ENCODE measurements around the gene LETM1. TPM values are rescaled to one million over a fixed set of nuclear protein-coding genes. Genes with fewer than 3 reads are reported as not detected.

LETM1 gene
- total RNA-seq, 1 donor from 2014 or later = 64.9 TPM

DNA sequence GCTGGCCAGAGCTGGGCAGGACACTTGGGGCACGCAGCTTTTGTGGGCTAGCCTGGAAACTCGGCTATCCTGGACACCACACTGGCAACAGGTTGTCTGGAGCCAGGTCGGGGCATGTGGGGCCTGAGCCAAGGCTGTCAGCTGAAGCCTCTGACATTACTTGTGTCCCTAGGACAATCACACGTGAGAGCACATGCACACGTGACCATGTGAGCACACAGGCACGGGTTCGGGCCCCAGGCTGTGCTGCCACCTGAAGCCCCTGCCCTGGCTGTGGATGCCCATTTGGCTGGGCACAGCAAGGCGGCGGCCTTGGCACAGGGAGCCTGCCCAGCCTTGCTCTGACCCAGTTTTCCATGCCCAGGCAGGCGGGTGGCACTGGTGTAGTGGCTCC is 71.6 kb downstream of the LETM1 start:
- intact Hi-C loops (cut with micrococcal nuclease) = no loop called here

DNA sequence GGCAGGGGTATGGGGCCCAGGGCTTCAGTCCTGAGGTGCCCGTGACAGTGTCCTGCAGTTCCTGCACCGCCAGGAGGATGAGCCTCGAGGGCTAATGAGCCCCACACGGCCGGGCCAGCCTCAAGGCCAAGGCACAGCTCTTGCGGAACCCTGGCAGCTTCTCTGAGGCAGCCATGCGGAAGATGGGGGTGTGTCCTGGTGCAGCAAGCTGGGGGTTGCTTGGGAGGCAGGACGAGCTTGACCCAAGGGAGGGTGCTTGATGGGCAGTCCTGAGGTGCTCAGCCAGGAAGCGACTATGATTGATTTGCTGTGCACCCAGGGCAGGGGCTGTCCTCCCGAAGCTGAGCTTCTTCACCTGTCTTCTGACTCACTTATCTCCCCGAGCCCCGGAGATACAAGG is 72.0 kb downstream of the LETM1 start:
- intact Hi-C loops (cut with micrococcal nuclease) = no loop called here

DNA sequence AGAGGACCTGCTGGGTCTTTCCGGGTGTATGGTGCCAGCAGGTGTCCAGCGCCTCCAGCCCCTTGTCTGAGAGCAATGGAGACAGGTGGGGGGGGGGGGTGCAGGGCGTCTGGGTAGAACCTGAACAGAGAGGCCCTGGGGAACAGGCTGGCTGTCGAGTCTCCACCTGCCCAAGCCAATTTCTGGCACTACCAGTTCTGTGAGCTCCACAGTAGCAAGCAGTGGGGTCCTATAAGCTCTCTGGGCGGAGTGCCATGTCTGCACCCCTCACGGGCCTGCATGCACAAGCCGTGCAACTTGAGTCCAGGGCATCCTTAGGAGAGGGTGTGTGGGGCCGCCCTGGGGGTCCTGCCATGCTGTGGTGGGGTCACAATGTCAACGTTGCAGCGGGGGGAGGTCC is 72.9 kb downstream of the LETM1 start:
- intact Hi-C loops (cut with micrococcal nuclease) = no loop called here

DNA sequence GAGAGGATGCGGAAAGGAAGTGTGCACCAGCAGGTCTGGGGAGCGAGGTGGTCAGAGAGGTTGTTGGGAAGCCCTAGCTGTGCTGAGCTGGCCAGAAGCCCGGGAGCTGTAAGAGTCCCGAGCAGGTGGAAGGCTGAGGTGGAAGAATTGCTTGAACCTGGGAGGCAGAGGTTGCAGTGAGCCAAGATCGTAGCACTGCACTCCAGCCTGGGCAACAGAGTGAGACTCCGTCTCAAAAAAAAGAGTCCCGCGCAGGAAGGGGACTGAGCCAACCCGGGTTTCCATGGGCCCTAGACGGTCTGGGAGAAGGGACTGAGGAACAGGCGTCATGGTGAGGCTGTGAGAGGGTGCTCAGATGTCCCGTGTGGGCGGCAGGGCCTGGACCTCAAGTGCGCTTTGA is 75.5 kb downstream of the LETM1 start:
- intact Hi-C loops (cut with micrococcal nuclease) = no loop called here

DNA sequence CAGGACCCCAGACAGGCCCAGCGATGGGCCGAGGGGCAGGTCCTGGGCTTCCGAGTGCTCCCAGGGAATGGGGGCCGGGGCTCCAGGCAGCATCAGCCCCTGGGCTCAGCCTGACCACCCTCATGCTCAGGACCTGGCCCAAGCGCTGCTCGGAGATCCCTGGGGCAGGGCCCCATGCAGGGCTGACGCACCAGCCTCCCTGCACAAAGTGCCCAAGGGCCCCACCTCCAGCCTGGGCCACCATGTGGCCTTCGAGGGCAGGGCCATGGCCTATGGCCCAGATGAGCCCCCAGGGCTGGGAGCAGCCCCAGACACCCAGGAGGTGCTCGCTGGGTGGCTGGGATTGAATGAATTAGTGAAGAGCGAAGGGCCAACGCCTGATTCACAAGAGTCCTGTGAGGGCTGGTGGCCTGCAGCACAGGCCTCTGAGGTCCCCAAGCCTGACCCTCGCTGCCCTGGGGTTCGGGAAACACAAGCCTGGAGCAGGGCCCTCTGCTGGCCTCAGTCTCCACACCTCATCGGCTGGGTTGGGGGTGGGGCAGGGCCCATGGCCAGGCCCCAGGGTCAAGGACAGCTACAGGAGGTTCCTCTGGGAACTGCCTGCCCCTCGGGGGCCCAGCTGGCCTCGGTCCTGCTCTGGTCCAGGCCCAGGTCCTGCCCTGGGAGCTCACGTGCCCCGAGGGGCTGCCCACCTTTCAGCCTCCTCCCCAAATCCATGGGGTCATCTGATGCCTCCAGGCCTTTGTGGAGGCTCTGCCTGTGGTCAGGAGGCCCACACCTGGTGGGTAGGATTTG is 76.2 kb downstream of the LETM1 start:
- intact Hi-C loops (cut with micrococcal nuclease) = no loop called here

DNA sequence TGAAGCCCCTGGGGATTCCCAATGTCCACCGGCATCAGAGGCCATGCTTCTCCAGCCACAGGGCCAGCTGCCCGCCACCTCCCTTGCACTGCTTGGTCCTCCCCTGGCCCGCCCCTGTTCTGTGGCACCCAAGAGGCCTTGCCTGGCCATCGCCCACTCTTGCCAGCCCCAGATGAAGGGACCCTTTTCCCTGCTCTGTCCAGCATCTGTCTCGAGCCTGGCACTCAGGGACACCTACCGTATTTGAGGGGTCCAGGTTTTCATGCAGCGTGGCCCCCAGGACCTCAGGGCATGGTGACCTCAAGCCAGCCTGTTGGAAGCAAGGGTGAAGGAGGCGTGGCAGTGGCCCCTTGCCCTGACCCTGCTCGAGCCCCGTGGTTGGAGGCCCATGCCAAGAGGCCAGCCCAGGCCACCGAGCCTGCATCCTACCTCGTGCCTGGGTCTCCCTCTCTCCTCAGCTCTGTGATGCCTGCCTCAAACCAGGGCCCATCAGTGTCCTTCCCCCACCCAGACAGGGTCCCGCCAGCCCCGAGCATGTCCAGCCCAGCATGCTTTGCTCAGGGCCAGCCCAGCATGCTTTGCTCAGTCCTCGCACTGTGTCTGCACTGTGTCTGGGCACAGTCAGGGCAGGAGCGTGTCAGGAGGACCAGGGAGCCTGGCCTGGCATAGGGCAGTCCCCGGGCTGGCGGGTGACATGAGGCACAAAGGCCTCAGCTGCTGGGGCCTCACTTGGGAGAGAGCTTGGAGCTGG is 77.1 kb downstream of the LETM1 start:
- intact Hi-C loops (cut with micrococcal nuclease) = no loop called here

DNA sequence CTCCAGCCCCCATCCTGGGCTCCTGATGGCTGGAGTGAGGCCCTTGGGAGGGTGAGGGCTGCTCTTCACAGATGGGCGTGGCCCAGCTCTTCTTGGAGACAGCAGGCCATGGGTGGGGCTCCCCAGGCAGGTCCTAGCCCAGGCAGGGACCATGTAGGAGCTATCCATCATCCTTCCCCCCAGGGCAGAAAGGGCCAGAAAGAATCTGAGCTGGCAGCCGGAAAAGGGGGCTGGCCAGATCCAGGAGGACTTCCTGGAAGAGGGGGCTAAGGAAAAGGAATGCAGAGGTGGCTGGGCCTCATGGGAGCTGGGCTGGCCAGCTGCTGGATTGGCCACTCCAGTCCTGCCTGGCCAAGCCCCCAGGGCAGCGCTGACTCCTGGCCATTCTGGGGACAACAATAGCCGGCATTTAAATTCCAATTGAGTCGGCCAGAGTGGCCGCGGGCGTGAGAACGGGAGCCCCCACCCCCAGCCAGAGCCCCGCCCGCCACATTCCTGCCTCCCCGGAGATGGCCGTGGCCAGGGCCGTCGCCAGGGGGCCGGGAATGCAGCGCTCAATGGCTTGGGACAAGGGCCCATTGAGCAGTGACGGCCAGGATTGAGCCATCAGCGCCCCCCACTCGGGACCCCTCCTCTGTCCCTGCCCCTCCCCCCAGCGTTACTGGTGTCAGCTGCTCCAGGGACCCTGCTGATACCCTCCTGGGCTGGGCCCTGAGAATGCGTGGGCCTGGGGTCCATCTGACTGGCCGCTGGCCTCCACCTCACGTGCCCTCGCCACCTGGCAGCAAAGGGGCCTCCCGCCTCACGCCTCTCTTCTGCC is 77.9 kb downstream of the LETM1 start:
- intact Hi-C loops (cut with micrococcal nuclease) = no loop called here

DNA sequence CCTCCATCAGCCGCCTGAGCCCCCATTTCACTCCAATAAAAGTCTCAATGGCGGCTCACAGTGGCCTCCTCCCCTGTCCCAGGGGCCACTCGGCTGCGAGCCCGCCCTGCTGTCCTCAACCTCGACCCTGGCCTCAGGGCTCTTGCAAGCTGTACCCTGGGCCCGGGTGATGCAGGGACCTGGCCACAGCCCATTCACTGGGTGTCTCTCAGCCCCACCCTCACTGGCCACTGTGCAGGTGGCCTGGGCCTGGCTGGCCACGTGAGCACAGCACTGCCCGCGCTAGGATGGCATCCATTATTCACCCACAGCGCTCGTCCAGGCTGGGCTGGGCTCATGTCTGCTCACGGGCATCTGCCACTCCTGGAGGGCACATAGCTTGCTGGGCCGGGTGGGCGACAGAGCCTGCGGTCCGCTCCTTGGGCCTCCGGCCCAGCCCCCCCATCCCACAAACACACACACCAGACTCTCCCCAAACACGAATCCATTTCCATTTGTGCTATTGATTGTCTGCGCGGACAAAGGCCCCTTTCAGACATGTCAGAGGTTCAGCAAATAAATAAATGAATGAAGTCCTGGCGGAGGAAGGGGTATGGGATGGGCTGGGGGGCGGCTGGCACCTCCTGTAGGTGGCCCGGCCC is 79.3 kb downstream of the LETM1 start:
- intact Hi-C loops (cut with micrococcal nuclease) = no loop called here

DNA sequence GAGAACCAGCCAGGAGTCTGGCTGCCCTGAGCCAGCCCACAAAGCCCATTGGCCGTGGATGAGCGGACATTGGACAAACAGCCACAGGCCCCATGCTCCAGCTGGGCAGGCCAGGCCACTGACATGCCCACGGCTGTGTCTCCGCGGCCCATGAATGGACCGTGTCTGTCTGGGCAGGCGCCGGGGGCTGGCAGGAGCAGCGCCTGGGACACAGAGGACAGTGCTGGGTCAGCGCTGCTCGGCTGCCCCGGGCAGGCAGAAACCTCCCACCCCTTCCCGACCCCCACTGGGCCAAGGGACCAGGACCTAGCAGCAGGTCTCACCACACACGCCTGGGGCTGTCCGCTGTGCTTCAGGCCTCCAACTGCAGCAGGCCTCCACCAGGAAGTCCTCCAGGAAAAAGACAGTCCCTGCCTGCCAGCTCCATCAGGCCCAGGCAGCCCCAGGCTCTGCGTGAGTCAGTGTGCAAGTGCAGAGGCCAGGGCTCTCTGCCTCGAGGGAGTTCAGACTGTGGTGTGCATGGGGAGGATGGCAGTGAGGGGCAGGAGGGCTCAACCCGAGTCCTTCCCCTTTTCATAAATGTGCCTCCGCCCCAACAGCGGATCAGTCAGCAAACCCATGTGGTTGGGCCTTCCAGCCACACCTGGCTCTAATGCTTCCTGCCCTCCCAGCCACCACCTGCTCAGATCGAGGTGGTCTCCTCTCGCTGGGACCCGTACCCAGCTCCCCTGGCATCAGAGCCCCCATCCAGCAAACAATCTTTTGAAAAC is 80.0 kb downstream of the LETM1 start:
- intact Hi-C loops (cut with micrococcal nuclease) = no loop called here

DNA sequence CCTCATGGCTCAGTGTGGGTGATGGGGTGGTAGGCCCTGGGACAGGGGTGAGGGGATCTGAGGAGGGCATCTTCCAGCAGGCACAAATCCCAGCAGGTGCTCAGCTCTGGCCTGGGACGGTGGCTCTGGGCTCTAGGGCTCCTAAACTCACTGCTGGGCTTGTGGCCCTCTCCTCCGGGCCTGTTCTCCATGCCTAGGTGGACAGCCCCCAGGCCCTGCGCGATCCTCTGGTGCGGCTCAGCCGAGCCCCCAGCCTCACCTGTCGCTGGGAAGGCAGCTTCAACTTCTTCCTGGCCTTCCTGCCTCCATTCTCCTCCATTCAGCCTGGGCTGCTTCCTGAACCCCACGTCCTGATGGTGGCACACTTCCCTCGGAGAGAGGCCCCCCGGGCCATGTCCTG is 82.2 kb downstream of the LETM1 start:
- intact Hi-C loops (cut with micrococcal nuclease) = no loop called here

DNA sequence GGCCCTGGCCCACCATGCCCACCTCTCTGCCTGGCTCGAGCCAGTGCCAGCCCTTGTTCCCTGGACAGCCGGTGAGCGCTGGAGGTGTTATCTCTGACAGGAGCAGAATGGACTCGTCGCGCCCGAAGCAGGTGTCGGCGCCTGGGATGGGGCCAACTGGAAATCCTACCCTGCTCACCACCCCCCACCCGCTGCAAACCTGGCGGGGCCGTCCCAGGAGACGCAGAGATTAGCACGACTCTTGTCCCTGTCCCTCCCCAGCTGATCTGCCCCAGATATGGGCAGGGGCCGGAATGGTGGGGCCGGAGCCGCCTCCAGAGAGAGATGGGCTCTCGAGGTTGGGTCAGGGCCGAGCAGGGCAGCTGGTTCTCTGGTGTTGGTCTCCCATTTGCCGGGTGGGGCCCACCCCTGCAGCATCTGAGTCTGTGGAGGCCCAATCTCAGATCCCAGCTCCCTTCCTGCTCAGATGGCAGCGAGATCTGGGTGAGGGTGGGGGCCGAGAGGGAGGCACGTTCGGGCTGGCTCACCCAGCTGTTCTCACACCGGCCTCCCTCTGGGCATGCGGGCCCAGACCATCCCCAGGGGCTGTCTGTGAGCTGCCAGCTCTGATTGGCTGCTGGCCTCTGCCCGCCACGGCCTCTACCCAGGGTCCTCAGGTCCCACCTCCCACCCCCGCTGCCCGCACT is 83.0 kb downstream of the LETM1 start:
- intact Hi-C loops (cut with micrococcal nuclease) = no loop called here

DNA sequence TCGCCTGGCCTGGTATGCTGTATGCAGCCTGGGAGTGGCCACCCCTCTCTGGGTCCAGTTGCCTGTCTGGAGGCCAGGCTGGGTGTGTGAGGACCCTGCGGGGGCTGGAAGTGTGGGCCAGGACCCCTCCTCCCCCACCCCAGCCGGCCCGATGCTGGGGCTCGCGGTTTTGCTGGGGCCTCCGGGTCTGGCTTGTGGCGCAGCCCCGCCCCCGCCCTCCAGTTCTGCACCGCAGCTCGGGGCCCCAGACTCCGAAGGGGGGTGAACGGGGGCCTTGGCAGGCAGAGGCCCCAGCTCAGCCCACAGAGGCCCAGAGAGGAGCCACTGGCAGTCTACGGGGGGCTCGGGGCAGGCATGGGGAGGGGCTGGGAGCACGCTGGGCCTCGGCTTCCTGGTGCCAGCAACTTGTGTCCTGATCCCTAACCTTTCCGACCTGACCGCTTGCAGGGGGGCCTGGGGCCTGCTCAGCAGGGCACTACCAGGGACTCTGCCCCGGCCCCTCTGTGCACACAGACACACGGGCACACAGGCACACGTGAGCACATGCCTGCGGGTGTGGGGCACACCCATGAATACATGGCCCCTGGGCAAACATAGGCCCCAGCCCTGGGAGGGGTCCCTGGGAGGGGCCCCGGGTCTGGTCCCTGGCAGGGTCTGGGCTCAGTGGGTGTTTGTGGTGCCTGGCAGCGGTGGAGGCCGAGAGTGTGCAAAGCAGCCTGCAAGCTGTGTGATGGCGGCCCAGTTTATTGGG is 84.2 kb downstream of the LETM1 start:
- intact Hi-C loops (cut with micrococcal nuclease) = no loop called here

DNA sequence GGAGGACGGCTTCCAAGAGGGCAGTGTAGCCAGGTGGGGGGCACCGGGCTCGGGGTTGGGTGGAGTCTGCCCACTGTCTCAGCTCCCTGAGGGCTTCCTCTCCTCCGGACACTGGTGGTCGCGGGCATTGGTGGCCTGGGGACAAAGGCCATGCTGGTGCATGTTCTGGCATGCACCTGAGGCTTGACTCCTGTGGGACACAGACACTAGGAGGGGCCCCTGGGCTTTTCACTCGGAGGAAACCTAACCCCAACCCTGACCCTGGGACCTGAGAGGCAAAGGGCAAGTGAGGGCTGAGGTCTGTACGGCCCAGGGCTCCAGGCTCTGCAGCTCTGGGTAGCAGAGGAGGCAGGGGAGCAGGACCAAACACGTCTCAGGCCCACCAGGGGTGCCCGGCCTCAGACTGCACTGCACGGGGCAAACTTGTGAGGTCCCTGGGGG is 85.1 kb downstream of the LETM1 start:
- intact Hi-C loops (cut with micrococcal nuclease) = no loop called here

DNA sequence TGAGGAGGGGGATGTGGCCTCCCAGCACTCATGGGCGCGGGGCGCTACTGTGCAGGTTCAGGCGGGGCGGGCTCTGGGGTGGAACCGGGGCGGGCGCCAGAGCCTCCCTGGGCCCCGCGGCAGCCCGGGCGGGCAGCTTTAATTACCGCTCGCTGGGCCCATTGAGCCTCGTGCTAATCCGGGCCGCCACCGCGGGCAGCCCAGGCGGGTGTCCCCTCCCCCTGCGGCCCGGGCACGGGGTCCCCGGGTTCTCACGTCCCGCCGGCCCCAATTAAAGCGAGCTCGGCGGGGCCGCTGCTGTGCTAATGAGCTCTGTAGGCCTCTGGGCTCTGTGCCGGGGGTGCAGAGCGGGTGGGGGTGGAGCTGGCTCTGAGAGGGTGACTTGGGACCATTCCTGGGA is 85.7 kb downstream of the LETM1 start:
- intact Hi-C loops (cut with micrococcal nuclease) = no loop called here

DNA sequence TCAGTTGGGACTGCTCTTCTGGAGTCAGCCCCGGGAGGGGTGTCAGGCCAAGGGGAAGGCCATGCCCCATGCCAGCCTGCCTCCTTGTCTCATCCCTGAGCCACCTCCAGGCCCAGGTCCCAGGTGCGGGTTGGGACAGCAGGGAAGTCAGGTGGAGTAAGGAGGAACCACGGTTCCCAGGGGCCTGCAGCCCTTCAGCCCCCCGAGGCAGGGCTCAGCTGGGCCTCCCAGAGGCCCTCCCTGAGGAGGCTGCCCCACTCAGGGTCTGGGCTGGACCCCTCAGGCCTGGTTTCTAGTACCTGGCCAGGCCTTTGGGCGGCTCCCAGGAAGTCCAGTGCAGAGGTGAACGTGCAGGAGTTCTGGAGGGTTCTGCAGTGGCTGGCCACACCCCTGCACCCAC is 86.3 kb downstream of the LETM1 start:
- intact Hi-C loops (cut with micrococcal nuclease) = no loop called here

DNA sequence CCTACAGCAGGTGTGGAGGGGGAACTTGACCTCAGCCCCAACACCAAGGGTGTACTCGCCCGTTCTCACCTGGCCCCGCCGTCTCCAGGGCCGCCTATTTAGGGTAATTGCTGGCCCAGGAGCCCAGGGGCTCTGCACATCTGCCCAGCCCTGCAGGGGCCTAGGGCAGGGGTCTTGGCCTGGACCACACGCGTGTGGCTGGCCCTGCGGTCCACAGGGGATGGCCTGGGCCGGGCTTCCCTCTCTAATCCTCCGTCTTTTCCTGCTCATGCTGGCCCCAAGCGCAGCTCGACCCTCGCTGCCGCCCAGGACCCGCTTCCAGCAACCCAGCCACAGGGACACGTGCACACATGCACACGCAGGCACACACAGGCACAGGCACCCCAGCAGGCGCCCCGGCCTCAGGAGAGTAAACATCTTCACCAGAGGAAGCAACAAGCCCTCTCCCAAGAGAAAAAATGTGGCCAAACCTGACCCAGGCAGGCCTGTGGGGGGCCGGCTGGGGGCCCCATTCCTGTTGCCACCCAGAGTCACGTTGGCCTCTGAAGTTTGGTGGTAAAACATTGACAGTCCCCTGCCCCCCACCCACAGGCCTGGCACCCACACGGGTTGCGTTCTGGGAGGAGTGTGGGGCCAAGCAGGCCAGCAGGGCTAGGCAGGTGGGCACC is 87.5 kb downstream of the LETM1 start:
- intact Hi-C loops (cut with micrococcal nuclease) = no loop called here

DNA sequence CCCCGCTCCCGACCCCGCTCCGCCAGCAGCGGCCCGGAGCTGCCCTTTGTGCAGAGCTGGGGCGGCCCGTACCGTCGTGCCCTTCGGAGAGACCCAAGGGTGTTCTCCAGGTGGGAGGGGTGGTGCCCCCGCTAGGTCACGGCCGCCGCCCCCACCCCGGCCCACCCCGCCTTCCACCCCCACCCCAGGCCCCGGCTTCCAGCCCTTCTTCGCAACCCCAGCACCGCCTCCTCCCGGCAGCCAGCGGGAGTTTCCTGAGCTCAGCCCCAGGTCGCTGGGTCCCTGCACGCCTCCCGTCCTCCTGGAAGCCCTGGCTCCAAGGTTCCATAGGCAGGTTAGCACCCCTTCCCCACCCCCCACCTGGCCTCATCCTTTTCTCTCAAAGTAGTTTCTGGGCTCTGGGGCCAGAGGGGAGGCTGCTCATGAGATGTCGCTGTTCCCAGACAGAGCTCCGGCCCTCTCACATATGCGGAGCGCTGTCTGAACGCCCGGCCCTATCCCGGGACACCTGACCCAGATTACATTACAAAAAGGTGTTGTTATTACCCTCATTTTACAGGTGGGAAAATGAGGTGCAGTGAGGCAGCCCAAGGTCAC is 88.1 kb downstream of the LETM1 start:
- intact Hi-C loops (cut with micrococcal nuclease) = loop anchor here (1.0 kb wide), 1 partner anchor 25 kb away; the partner anchor contains the start of gene FGFR3

DNA sequence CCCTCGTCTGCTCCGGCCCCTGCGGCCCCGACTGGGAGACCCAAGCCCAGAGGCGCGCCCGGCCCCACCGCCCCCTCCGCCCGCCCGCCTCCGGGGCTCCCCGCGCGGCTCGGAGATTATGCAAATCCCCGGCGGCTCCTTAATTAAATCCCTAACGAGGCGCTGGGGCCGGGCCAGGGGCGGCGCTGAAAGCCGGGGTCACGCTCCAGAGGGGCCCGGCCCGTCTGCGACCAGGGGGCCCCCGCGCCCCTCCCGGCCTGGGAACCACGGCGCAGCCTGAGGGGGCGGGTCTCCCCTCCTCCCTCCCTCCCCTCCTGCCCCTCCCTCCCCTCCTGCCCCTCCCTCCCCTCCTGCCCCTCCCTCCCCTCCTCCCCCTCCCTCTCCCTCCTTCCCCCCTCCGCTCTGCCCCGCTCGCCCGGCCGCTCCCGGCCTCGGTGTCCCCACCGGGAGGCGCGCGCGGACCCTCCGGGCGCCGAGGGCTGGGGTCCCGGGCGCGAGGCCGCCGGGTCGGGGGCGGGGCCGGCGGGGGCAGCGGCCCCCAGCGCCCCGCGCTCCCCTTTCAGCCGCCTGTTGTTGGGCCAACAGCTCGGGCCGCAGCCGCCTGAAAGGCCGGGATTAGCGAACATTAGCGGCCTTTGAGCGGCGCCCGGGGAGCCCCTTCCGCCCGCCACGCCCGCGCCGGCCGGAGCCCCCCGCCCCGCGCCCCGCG is 88.7 kb downstream of the LETM1 start:
- intact Hi-C loops (cut with micrococcal nuclease) = loop anchor here (1.0 kb wide), 1 partner anchor 26 kb away; the partner anchor contains the start of gene FGFR3

All from T-helper 1 cell treated with Interleukin-12 subunit alpha and Interleukin-12 subunit beta and Interleukin-4 antibody, amounts not matched to agents 30 ng/mL and 1 ng/mL, for 36 hours (primary cell).